KOPT-K1 (cell line): ENCODE data around the gene ARMC10.
"Not testable (repeated sequence)": the region's sequence is repeated elsewhere in the genome, so short reads cannot be mapped to it uniquely, and the experiment has no call there.

Source experiments
- H3K27ac ChIP-seq: fragments of 200-600 bp; sonication (generic); 2 replicates; pipeline ENCODE4 v1.5.1; 2016; ENCODE audit warnings: antibody characterized with exemption, mild to moderate bottlenecking, low read depth, low read length; ENCODE audit not compliant: poor library complexity, severe bottlenecking
- H3K36me3 ChIP-seq: fragments of 200-600 bp; sonication (generic); 2 replicates; pipeline ENCODE4 v1.5.1; 2017; ENCODE audit warnings: antibody characterized with exemption, mild to moderate bottlenecking, low read length, moderate library complexity; ENCODE audit not compliant: insufficient read depth
- H3K9me3 ChIP-seq: fragments of 200-600 bp; sonication (generic); 2 replicates; pipeline ENCODE4 v1.5.1; 2017; ENCODE audit warnings: antibody characterized with exemption, low read length, mild to moderate bottlenecking; ENCODE audit not compliant: insufficient read depth, poor library complexity, severe bottlenecking

ARMC10 gene

GRCh38 chr7:103097041-103097440, 22.1 kb downstream of the ARMC10 start:
- Histone ChIP-seq H3K36me3 (peaks cover 81% of the 10 kb centered on the region), H3K27ac (no peak overlapping the region), H3K9me3 (no peaks in the 10 kb centered on the region)

- Histone ChIP-seq H3K27ac (no peak overlapping the region), H3K9me3 (no peaks in the 10 kb centered on the region), H3K36me3 (peaks cover 82% of the 10 kb centered on the region)
Observed at GRCh38 chr7:103100348-103100747, 25.4 kb downstream of the ARMC10 start.

DNA sequence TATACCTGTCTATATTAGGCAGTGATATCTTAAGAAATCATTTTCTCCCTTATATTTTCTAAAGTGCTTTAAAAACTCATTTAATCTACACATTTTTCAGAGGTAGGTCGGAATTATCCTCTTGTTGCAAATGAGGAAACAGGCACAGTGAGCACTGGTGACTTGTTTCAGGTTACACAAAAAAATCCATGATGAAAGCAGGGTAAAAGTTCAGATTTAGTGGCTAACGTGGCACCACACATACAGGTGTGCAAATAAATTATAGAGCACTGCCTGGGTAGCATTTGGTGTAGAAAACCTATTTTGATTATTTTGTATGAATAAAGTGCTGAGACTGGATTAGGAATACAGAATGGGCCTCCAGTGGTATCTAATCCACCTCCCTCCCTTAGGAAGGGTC, 26.6 kb downstream of the ARMC10 start:
- no peak overlapping the region for H3K27ac ChIP-seq
- H3K36me3 ChIP-seq: peaks cover 75% of the 10 kb centered on the region
- H3K9me3 ChIP-seq: no peaks in the 10 kb centered on the region

DNA sequence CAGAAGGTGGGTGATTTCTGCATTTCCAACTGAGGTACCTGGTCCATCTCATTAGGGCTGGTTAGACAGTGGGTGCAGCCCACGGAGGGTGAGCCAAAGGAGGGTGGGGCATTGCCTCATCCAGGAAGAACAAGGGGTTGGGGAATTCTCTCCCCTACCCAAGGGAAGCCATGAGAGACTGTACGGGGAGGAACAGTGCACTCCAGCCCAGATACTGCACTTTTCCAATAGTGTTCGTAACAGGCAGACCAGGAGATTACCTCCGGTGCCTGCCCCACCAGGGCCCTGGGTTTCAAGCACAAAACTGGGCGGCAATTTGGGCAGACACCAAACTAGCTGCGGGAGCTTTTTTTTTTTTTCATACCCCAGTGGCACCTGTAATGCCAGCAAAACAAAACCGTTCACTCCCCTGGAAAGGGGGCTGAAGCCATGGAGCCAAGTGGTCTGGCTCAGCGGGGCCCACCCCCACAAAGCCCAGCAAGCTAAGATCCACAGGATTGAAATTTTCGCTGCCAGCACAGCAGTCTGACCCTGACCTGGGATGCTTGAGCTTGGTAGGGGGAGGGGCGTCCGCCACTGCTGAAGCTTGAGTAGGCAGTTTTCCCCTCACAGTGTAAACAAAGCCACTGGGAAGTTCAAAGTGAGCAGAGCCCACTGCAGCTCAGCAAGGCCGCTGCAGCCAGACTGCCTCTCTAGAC, 31.2 kb downstream of the ARMC10 start:
- Histone ChIP-seq H3K9me3 (no peaks in the 10 kb centered on the region), H3K27ac (no peak overlapping the region), H3K36me3 (peaks cover 41% of the 10 kb centered on the region)

DNA sequence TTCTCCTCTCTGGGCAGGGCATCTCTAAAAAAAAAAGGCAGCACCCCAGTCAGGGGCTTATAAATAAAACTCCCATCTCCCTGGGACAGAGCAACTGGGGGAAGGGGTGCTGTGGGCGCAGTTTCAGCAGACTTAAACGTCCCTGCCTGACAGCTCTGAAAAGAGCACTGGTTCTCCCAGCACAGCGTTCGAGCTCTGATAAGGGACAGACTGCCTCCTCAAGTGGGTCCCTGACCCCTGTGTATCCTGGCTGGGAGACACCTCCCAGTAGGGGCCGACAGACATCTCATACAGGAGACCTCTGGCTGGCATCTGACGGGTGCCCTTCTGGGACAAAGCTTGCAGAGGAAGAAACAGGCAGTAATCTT, 31.7 kb downstream of the ARMC10 start:
- H3K9me3 ChIP-seq, H3K27ac ChIP-seq: not testable (repeated sequence)
- H3K36me3 ChIP-seq: peaks cover 36% of the 10 kb centered on the region

DNA sequence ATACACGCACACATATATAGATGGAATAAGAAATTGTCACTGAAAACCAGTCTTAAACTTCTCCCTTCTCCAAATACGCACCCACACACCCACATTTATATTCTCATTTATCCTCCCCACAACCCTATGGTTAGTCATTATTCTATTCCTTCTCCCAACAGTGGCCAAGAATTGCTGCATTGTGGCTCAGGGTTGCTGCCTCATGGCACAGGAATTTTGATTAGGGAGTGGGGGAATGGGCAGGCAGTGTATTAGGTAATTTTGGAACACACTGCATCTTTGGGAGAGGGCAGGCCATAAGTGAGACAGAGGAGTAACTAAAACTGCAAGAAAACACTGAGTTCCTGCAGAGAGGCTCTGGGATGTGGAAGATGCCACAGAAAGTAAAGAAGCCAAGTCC, 38.2 kb downstream of the ARMC10 start:
- no peak overlapping the region for H3K27ac ChIP-seq
- H3K36me3 ChIP-seq: peaks cover 41% of the 10 kb centered on the region
- no peaks in the 10 kb centered on the region for H3K9me3 ChIP-seq

- Histone ChIP-seq H3K27ac (no peak overlapping the region), H3K36me3 (peaks cover 50% of the 10 kb centered on the region), H3K9me3 (no peaks in the 10 kb centered on the region)
Observed at GRCh38 chr7:103114576-103115008, 39.7 kb downstream of the ARMC10 start.

DNA sequence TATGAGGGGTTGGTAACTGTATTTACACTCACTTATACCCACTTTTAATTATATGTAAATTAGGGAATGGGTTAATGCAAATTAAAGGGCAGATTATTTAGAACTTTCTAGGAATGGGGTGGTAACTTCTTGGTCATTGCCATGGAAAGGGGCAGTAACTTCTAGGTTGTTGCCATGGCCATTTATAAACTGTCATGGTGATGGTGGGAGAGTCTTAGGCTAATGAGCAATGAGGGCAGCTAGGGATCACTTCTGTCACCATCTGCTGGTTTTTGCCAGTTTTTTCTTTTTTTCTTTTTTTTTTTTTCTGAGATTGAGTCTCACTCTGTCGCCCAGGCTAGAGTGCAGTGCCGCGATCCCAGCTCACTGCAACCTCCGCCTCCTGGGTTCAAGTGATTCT, 40.8 kb downstream of the ARMC10 start:
- no peaks in the 10 kb centered on the region for H3K9me3 ChIP-seq
- H3K36me3 ChIP-seq: peaks cover 62% of the 10 kb centered on the region
- H3K27ac ChIP-seq: no peak overlapping the region

DNA sequence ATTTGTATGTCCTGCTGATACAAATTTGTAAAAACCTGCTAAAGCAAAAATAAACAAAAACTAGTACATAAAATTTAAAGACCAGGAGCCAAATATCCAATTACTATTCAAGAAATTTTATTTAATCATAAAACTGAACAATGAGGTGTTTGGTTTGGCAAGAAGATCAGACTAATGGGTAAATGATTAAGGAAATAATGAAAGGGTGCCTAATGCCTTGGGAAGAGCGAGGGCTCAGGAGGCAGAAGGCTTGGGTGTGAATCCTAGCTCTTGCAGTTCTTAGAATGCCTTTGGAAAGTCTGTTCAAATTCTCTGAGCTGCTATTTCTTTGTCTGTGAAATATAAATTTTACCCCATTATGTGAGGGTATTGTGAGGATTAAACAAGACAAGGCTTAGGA, 41.6 kb downstream of the ARMC10 start:
- peaks cover 69% of the 10 kb centered on the region for H3K36me3 ChIP-seq
- no peaks in the 10 kb centered on the region for H3K9me3 ChIP-seq
- no peak overlapping the region for H3K27ac ChIP-seq

DNA sequence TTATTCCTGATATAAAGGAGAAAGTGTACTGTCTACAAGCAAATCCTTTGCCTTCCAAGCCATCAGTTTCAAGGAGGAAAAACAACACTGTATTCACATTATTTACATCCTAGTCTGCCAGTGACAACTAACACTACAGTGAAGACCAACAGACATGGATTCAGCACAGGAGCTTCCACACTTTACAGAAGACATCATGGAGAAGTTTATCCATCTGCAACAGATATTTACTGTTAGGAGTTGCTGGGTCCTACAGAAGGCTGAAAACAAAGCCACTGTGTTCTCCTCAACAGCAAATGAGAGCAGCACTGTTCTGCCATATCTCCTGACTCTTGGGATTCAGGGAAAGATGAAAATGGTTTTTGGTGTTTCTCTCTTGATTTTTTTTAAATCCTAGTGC, 42.1 kb downstream of the ARMC10 start:
- Histone ChIP-seq H3K36me3 (peaks cover 71% of the 10 kb centered on the region), H3K9me3 (no peaks in the 10 kb centered on the region), H3K27ac (no peak overlapping the region)

GRCh38 chr7:103117465-103117864, 42.5 kb downstream of the ARMC10 start:
- Histone ChIP-seq H3K36me3 (peaks cover 72% of the 10 kb centered on the region), H3K9me3 (no peaks in the 10 kb centered on the region), H3K27ac (no peak overlapping the region)

- H3K36me3 ChIP-seq: peaks cover 77% of the 10 kb centered on the region
- H3K27ac ChIP-seq: no peak overlapping the region
- no peaks in the 10 kb centered on the region for H3K9me3 ChIP-seq
Observed at GRCh38 chr7:103119791-103120291, 44.9 kb downstream of the ARMC10 start.

DNA sequence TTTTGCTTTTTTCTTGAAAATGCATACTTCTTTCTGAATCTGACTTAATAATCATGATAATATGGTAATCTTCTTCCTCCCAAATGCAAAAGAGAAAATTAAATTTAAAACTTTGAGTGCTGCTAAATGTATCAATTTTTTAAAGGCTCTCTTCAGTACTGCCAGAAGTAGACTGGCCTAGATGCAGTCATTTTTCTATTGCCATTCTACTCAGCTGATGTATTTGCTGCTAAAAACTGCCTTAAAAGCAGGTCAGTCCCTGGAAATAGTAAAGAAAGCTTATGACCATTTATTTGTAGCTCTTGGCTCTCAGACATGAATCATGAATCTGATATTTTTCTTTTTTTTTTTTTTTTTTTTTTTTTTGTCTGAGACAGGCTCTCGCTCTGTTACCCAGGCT, 45.4 kb downstream of the ARMC10 start:
- peaks cover 76% of the 10 kb centered on the region for H3K36me3 ChIP-seq
- H3K27ac ChIP-seq: no peak overlapping the region
- H3K9me3 ChIP-seq: no peaks in the 10 kb centered on the region

- Histone ChIP-seq H3K9me3 (no peaks in the 10 kb centered on the region), H3K27ac (no peak overlapping the region), H3K36me3 (peaks cover 72% of the 10 kb centered on the region)
Observed at GRCh38 chr7:103121641-103122040, 46.7 kb downstream of the ARMC10 start.

DNA sequence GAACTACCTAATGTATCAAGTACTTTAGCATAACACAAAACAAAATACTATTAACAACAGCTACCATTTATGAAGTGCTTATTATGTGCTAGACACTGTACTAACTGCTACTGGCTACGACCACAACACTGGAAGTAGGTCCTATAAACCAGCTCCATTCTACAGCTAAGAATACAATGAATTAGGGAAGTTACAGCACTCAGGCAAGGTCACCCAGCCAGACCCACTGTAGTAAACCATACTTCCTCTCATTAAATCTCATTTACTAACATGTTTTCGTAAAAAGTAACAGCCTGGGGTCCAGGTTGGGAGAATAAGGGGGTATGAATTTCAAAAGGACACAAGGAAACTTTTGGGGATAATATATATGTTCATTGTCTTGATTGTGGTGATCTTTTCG, 48.6 kb downstream of the ARMC10 start:
- Histone ChIP-seq H3K9me3 (no peaks in the 10 kb centered on the region), H3K27ac (no peak overlapping the region), H3K36me3 (peaks cover 85% of the 10 kb centered on the region)

DNA sequence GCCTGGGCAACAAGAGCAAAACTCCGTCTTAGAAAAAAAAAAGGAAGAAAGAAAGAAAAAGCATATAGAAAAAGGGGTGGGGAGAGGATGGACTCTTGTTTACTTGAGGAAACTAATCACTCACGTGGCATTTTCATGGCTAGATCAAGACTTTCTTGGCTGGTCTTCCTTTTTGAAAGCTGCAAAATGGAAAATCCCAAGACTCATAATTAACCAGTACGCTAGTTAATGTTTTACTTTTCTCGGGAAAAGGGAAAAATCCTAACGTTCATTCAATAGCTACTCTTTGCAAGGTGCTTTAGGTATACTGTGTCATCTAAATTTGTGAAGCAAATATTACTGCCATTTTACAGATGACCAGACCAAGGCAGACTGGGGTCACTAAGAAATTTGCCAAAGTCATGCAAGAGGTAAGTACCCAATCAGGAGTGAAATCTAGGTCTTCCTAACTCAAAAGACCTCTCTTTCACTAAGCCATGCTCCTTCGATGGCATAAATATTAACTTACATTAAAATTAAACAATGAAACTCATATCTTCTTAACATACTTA, 49.6 kb downstream of the ARMC10 start:
- Histone ChIP-seq H3K9me3 (no peaks in the 10 kb centered on the region), H3K36me3 (peaks cover 80% of the 10 kb centered on the region), H3K27ac (no peak overlapping the region)
